HuH-7.5 (cell line): ENCODE data around the gene IL1RAPL1.

Experiments
- DNase-seq: peaks from one replicate; pipeline ENCODE4 v3.0.0; 2011; ENCODE audit warnings: low spot score

The IL1RAPL1 gene

GRCh38 chrX:29788991-29789699, 1201.9 kb downstream of the IL1RAPL1 start:
- DNase-seq = no peak

- no peak for DNase-seq
These were observed 1205.1 kb downstream of the IL1RAPL1 start for GRCh38 chrX:29792335-29792734.

- no peak for DNase-seq
These were observed 1209.9 kb downstream of the IL1RAPL1 start for GRCh38 chrX:29797156-29797555.

- DNase-seq = no peak
These were observed 1211.2 kb downstream of the IL1RAPL1 start for GRCh38 chrX:29798469-29798868.

- DNase-seq = no peak
These were observed 1225.9 kb downstream of the IL1RAPL1 start for GRCh38 chrX:29813174-29813573.

- DNase-seq = no peak
These were observed 1237.1 kb downstream of the IL1RAPL1 start for GRCh38 chrX:29824176-29824906.

GRCh38 chrX:29826742-29827141, 1239.5 kb downstream of the IL1RAPL1 start:
- no peak for DNase-seq

GRCh38 chrX:29834311-29834710, 1247.1 kb downstream of the IL1RAPL1 start:
- DNase-seq = no peak

GRCh38 chrX:29834764-29835163, 1247.5 kb downstream of the IL1RAPL1 start:
- no peak for DNase-seq

GRCh38 chrX:29841750-29842149, 1254.5 kb downstream of the IL1RAPL1 start:
- DNase-seq = no peak

- DNase-seq = no peak
These were observed 1255.3 kb downstream of the IL1RAPL1 start for GRCh38 chrX:29842552-29842951.

- DNase-seq = no peak
These were observed 1264.8 kb downstream of the IL1RAPL1 start for GRCh38 chrX:29851857-29852605.

- DNase-seq = no peak
These were observed 1265.5 kb downstream of the IL1RAPL1 start for GRCh38 chrX:29852767-29853166.

GRCh38 chrX:29858714-29859113, 1271.5 kb downstream of the IL1RAPL1 start:
- DNase-seq = no peak

- no peak for DNase-seq
These were observed 1275.0 kb downstream of the IL1RAPL1 start for GRCh38 chrX:29862126-29862677.

- no peak for DNase-seq
These were observed 1280.7 kb downstream of the IL1RAPL1 start for GRCh38 chrX:29867971-29868370.

GRCh38 chrX:29869837-29870236, 1282.6 kb downstream of the IL1RAPL1 start:
- DNase-seq = no peak

- no peak for DNase-seq
These were observed 1283.4 kb downstream of the IL1RAPL1 start for GRCh38 chrX:29870608-29871007.

GRCh38 chrX:29872831-29873230, 1285.6 kb downstream of the IL1RAPL1 start:
- DNase-seq = no peak

- no peak for DNase-seq
These were observed 1289.5 kb downstream of the IL1RAPL1 start for GRCh38 chrX:29876733-29877132.

- no peak for DNase-seq
These were observed 1293.7 kb downstream of the IL1RAPL1 start for GRCh38 chrX:29880977-29881376.

- DNase-seq = no peak
These were observed 1302.8 kb downstream of the IL1RAPL1 start for GRCh38 chrX:29890004-29890403.
